A549 (cell line): Measurements from ENCODE around the gene SRI.

Experiments used
- CBX2 ChIP-seq: fragments of 200-600 bp; sonication (generic); IDR thresholded peaks from 2 replicates; pipeline ENCODE4 v1.6.1; 2016; ENCODE audit warnings: low read depth, mild to moderate bottlenecking, borderline replicate concordance
- CEBPB ChIP-seq, 2 experiments: fragments of >200 bp in 1 of 2; sonication (Bioruptor Twin) in 1 of 2; formaldehyde crosslinking in 1 of 2; IDR thresholded peaks; 2 replicates each; pipeline ENCODE4 v1.6.1; 2012 to 2016
- EP300 ChIP-seq, 2 experiments: fragments of >200 bp; sonication (Bioruptor Twin); formaldehyde crosslinking; IDR thresholded peaks; 2 replicates in 1 of 2; 3 replicates in 1 of 2; pipeline ENCODE4 v1.6.1; 2016 to 2017
- ESRRA ChIP-seq: fragments of 150-350 bp; IDR thresholded peaks from 2 replicates; pipeline ENCODE4 v1.6.1; 2014; ENCODE audit warnings: mild to moderate bottlenecking, low read length, borderline replicate concordance
- RCOR1 ChIP-seq: fragments of 150-350 bp; IDR thresholded peaks from 2 replicates; pipeline ENCODE4 v1.6.1; 2014; ENCODE audit warnings: antibody characterized with exemption, low read length, low read depth
- TP53 ChIP-seq: fragments of 250-450 bp; sonication (Bioruptor Pico); IDR thresholded peaks from 2 replicates; pipeline ENCODE4 v1.5.0; 2021; ENCODE audit warnings: mild to moderate bottlenecking, moderate library complexity
- TF ChIP-seq, protein P1 (sequence below): fragments of >200 bp; sonication (Bioruptor Twin); formaldehyde crosslinking; IDR thresholded peaks from 3 replicates; pipeline ENCODE4 v1.5.1; 2016
- TF ChIP-seq, protein P2 (sequence below): fragments of 450-650 bp; IDR thresholded peaks from 2 replicates; pipeline ENCODE4 v1.6.1; 2014; ENCODE audit warnings: antibody characterized with exemption
- TF ChIP-seq, protein P3 (sequence below): IDR thresholded peaks from 2 replicates; pipeline ENCODE4 v1.6.1; 2012

DNA sequence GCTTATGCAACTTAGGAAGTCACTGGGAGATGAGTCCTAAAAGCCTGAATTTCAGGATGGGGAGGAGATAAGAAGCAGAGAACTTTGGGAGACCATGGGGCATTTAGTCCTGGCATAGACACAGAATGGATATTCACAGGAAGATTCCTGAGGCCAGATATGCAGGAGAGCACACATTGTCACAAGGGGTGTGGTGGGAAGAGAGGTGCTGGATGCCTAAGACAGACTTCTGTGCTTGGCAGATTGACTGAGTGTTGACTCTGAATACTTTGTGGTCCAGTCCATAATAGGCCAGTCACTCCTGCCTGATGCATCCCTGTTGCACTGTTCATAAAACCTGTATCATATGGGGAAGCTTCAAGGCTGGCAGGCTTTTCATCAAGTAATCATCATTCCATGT lies 18.5 kb downstream of the SRI start:
- TF ChIP-seq, protein P1, sequence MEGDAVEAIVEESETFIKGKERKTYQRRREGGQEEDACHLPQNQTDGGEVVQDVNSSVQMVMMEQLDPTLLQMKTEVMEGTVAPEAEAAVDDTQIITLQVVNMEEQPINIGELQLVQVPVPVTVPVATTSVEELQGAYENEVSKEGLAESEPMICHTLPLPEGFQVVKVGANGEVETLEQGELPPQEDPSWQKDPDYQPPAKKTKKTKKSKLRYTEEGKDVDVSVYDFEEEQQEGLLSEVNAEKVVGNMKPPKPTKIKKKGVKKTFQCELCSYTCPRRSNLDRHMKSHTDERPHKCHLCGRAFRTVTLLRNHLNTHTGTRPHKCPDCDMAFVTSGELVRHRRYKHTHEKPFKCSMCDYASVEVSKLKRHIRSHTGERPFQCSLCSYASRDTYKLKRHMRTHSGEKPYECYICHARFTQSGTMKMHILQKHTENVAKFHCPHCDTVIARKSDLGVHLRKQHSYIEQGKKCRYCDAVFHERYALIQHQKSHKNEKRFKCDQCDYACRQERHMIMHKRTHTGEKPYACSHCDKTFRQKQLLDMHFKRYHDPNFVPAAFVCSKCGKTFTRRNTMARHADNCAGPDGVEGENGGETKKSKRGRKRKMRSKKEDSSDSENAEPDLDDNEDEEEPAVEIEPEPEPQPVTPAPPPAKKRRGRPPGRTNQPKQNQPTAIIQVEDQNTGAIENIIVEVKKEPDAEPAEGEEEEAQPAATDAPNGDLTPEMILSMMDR: no peak
- TF ChIP-seq, protein P2, sequence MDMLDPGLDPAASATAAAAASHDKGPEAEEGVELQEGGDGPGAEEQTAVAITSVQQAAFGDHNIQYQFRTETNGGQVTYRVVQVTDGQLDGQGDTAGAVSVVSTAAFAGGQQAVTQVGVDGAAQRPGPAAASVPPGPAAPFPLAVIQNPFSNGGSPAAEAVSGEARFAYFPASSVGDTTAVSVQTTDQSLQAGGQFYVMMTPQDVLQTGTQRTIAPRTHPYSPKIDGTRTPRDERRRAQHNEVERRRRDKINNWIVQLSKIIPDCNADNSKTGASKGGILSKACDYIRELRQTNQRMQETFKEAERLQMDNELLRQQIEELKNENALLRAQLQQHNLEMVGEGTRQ: no peak
- TF ChIP-seq EP300 (IDR thresholded peaks at IDR 0.05) (no peak), CBX2 (no peak), CEBPB (IDR thresholded peaks at IDR 0.05) (no peak), RCOR1 (no peak), ESRRA (no peak), TP53 (no peak)
- TF ChIP-seq, protein P3, sequence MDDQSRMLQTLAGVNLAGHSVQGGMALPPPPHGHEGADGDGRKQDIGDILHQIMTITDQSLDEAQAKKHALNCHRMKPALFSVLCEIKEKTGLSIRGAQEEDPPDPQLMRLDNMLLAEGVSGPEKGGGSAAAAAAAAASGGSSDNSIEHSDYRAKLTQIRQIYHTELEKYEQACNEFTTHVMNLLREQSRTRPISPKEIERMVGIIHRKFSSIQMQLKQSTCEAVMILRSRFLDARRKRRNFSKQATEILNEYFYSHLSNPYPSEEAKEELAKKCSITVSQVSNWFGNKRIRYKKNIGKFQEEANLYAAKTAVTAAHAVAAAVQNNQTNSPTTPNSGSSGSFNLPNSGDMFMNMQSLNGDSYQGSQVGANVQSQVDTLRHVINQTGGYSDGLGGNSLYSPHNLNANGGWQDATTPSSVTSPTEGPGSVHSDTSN: no peak
